Tibial artery (tissue), 4 donors: ENCODE data around the gene MTARC2.

Experiments
- DNase-seq, 2 donors: peaks; one replicate each; pipeline ENCODE4 v3.0.0-alpha.2; 2019
- H3K27ac ChIP-seq, 2 donors: fragments of 200-600 bp; sonication (generic) in 1 of 2; 1 replicate in 1 of 2; 2 replicates in 1 of 2; pipeline ENCODE4 v1.5.1; 2018 to 2019; ENCODE audit warnings: mild to moderate bottlenecking in 1 of 2
- H3K27me3 ChIP-seq, 2 donors: fragments of 200-600 bp; sonication (generic) in 1 of 2; one replicate each; pipeline versions ENCODE4 v1.5.1 to v1.6.0; 2016 to 2019
- H3K36me3 ChIP-seq, 3 donors: fragments of 200-600 bp; sonication (generic) in 2 of 3; one replicate each; pipeline ENCODE4 v1.5.1; 2016 to 2019; ENCODE audit warnings: mild to moderate bottlenecking in 2 of 3
- H3K4me1 ChIP-seq, 4 donors: fragments of 200-600 bp; sonication (generic) in 2 of 4; 1 replicate in 3 of 4; 2 replicates in 1 of 4; pipeline ENCODE4 v1.5.1; 2016 to 2019
- H3K4me3 ChIP-seq, 2 donors: fragments of 200-600 bp; sonication (generic) in 1 of 2; 1 replicate in 1 of 2; 2 replicates in 1 of 2; pipeline ENCODE4 v1.5.1; 2018 to 2019; ENCODE audit warnings: mild to moderate bottlenecking in 2 of 2
- H3K9me3 ChIP-seq, 3 donors: fragments of 200-600 bp; sonication (generic) in 1 of 3; one replicate each; pipeline ENCODE4 v1.5.1; 2016 to 2019
- CTCF ChIP-seq, 2 experiments: fragments of 200-600 bp in 1 of 2; fragments of 450-650 bp in 1 of 2; IDR thresholded peaks; one replicate each; pipeline ENCODE4 v1.5.1; 2017 to 2019; ENCODE audit warnings: antibody characterized with exemption in 2 of 2, mild to moderate bottlenecking in 1 of 2, moderate library complexity in 1 of 2
- intact Hi-C: fragments of 100-400 bp; cut with DNase I; formaldehyde crosslinking; loops from one replicate; pipeline ENCODE4 v1.15.0; 2023; ENCODE audit warnings: low total_unique reads

Gene MTARC2

DNA sequence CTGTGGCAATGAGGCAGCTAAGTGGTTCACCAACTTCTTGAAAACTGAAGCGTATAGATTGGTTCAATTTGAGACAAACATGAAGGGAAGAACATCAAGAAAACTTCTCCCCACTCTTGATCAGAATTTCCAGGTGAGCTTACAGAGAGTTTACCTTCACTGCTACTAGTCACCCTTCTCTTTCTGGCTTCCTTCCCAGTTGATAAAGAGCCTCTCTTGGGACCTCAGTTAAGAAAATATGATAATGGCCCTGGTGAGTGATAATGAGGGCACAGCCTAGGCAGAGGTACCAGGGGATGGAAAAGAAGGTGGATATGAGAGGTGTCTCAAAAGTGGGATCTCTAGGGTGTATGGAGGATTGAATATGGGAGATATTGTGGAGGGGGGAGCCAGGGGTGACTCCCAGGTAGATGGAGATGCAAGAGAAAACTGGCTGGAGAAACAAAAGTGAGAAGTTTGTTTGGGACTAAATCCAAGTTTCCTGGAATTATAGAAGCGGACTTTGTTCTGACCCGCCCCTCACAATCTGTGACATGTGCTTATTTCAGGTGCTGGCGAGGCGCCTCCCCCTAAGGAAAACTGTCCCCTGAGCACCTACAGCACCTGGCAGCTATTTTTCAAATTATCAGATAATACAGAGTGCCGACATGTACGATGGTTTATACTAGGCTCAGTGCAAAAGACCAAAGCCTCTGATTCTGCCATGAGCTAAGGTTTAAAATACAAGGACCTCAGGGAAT lies 13.7 kb downstream of the MTARC2 start:
- H3K36me3 ChIP-seq = peaks cover 23 to 59% (median 48%) of the 10 kb centered on the region in 3 donors
- H3K4me1 ChIP-seq = no peaks in the 10 kb centered on the region
- H3K27me3 ChIP-seq = no peaks in the 10 kb centered on the region
- DNase-seq = no peak
- intact Hi-C loops = no loop called here
- H3K27ac ChIP-seq = no peak overlapping the region
- H3K4me3 ChIP-seq = no peak overlapping the region
- TF ChIP-seq CTCF (IDR thresholded peaks at IDR 0.05) = no peak
- no peaks in the 10 kb centered on the region for H3K9me3 ChIP-seq

GRCh38 chr1:220764757-220765156 lies 16.6 kb downstream of the MTARC2 start:
- Histone ChIP-seq H3K27ac (no peak overlapping the region), H3K27me3 (no peaks in the 10 kb centered on the region)
- no peak for TF ChIP-seq CTCF (IDR thresholded peaks at IDR 0.05)

GRCh38 chr1:220767312-220768125 lies 19.4 kb downstream of the MTARC2 start:
- Histone ChIP-seq H3K36me3 (peaks cover 20 to 66% (median 43%) of the 10 kb centered on the region in 3 donors), H3K27ac (peak overlapping the region; percentile 10 to 43), H3K4me1 (peaks cover 0 to 6% (median 4%) of the 10 kb centered on the region in 4 donors), H3K4me3 (no peak overlapping the region), H3K27me3 (no peaks in the 10 kb centered on the region), H3K9me3 (no peaks in the 10 kb centered on the region)
- no peak for TF ChIP-seq CTCF (IDR thresholded peaks at IDR 0.05)
- DNase-seq = no peak
- intact Hi-C loops = no loop called here

More at GRCh38 chr1:220764757-220765156, 16.6 kb downstream of the MTARC2 start:
- Histone ChIP-seq H3K4me1 (peaks cover 0 to 6% (median 4%) of the 10 kb centered on the region in 4 donors), H3K4me3 (no peak overlapping the region), H3K9me3 (no peaks in the 10 kb centered on the region), H3K36me3 (peaks cover 15 to 57% (median 46%) of the 10 kb centered on the region in 3 donors)
- intact Hi-C loops = no loop called here
- DNase-seq = no peak

- Histone ChIP-seq H3K36me3 (peaks cover 14 to 64% (median 36%) of the 10 kb centered on the region in 3 donors), H3K27ac (peak overlapping the region; percentile 10 to 43), H3K9me3 (no peaks in the 10 kb centered on the region), H3K4me1 (peaks cover 0 to 6% (median 4%) of the 10 kb centered on the region in 4 donors), H3K27me3 (no peaks in the 10 kb centered on the region), H3K4me3 (no peak overlapping the region)
- intact Hi-C loops = no loop called here
- no peak for TF ChIP-seq CTCF (IDR thresholded peaks at IDR 0.05)
- DNase-seq = no peak
Measured at GRCh38 chr1:220768126-220768601, 20.0 kb downstream of the MTARC2 start.

- intact Hi-C loops = no loop called here
- H3K4me3 ChIP-seq = no peak overlapping the region
- no peak for TF ChIP-seq CTCF (IDR thresholded peaks at IDR 0.05)
- no peaks in the 10 kb centered on the region for H3K9me3 ChIP-seq
- peaks cover 0 to 6% (median 4%) of the 10 kb centered on the region in 4 donors for H3K4me1 ChIP-seq
- H3K36me3 ChIP-seq = peaks cover 14 to 53% (median 26%) of the 10 kb centered on the region in 3 donors
- no peak for DNase-seq
- H3K27me3 ChIP-seq = no peaks in the 10 kb centered on the region
- no peak overlapping the region for H3K27ac ChIP-seq
Measured at GRCh38 chr1:220769205-220769604, 21.1 kb downstream of the MTARC2 start.
